GM18508 (cell line): Measurements from ENCODE around the gene SLC23A2.
A peak's percentile ranks its signal among the peaks of the same experiment; 100 is the strongest.

Experiments
- ATAC-seq: cut with Tn5 transposase; IDR thresholded peaks from one replicate; pipeline ENCODE4 v1.9.1; 2021; ENCODE audit warnings: moderate number of reproducible peaks; ENCODE audit not compliant: insufficient read depth, unreplicated experiment

The SLC23A2 gene

DNA sequence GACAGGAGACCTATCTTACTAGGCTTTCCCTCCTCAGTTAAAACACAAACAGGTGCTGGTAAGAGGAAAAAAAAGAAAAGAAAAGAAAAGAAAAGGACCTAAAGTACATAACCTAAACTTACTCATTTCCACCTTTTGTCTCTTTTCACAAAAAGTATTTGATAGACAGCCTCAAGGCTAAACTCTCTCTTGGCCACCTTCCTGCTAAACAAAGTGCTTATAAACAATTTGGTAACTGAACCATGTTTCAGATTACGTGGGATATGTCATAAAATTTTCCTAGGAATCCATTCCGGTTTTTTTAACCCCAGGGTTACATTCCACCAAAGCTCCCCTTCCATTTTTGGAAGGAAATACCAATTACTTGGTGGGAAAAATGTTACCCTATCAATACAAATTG is 170.6 kb downstream of the SLC23A2 start:
- no peak for ATAC-seq

DNA sequence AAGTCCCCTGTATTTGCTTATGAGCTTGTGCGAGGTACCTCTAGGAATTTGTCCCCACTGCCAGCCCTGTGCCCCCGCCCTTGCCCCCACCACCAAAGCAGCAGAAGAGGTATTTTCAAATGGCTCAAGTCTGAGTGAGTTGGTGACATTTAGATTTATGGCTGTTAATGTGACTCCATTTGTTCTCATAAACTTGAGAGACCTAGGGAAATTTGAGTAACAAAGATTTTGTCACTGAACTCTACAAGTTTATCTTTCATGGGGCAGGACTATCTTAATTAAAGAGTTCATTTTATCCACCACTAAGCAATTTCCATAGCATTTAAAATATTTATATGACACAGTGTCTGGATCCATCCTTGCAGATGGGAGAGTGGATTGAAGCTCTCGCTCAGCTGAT is 171.1 kb downstream of the SLC23A2 start:
- ATAC-seq = no peak

DNA sequence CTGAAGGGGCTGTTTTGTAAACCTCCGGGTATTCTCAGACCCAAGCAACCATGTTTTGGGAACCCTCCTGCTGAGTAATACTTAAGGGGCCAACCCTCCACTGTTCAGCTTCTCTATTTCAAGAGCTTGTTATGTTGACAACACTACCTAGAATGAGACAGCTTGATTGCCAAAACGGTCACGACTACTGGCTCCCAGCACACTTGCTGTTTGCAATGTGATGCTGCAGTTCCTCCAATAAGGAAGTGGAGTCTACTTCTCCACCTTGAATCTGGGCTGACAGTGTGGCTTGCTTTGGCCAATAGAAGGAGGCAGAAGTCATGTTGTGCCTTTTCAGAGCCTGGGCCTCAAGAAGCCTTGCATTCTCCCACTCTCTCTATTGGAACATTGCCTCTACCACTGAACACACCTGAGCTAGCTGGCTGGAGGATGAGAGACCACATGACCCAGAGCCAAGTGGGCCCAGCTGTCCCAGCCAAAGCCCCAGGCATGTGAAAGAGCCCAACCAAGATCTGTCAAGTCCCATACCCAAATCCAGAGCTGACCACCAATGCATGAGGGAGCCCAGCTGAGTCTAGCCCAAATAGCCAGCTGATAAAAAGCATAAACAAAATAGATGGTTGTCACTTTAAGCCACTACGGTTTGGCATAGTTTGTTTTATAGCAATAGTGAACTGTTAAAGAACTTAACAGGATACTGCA is 171.6 kb downstream of the SLC23A2 start:
- no peak for ATAC-seq

DNA sequence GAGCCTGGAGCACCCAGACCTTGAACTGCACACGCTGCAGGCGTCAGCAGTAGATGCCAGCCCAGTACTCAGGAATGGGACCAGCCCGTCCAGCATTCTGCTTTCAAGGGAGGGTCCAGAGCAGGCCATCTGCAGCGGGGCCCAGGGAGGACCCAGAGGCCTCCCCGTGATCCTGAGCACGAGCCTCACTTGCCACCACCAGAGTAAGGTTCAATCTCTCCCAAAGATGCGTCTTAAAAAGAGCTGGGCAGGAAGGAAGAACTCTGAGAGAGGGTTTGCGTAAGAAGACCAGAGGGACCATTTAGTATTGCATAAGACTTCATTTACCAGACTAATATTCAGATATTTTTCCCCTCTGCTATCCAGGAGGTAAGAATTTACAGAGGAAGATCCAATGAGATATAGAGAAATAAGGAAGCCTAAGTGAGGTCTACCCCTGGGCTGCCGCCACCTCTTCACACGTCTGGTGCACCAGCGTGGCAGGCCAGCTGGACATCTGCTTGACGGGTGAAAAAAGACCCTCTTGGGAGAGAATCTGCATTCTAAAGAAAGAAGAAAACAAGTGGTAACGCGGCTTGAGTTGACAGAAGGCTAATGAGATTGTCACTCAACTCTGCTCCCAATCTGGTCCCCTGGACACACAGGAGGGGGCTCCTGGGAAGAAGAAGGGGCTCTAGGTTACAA is 172.3 kb downstream of the SLC23A2 start:
- ATAC-seq = no peak

DNA sequence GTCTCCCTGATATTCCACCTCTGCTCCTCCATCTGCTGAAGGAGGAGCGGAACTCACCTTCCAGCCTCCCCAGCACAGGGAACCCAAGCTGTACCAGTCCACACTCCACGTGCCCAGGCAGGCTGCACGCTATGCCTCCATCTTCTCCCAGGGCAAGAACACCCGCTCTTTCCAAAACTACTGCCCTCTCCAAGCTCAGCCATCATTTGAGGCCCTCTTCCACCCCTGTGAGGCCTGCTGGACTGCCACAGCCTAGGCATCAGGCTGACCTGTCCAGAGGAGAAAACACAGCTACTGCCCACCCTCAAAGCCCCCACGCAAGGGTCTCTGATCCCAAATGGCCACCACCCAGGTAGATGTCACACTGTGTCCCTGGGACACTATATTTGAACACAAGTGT is 179.7 kb downstream of the SLC23A2 start:
- ATAC-seq = no peak

DNA sequence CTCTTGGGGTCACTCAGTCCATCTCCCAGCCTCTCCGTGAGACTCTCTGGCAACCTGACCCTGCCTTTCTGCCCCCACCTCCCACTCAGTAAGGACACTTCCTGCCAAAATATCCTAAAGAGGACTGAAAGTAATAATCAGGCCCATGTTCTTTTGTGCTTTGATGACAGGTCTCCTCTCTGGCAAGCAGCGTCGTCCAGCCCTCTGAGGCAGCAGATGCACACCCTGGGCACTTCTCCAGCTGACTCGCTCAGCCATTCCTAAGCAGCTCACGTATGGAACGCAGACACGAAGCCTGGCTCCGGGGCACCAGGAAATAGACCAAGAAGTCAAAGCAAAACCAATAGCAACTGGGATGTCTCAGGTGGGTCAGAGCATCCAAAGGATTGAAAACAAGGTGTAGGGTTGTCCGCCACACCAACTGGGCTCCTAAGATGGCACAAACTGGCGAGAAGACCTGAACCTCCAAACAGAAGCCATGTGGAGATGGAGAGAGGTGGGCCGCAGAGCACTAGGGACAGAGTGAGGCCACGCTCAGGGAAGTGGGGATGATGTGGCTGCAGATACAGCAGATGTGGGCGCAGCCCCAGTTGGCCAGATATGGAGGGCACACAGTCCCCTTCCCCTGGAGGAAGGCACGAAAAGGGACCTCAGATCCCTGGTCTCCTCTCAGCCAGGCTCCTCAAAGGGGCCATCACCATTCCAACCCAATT is 180.3 kb downstream of the SLC23A2 start:
- no peak for ATAC-seq

DNA sequence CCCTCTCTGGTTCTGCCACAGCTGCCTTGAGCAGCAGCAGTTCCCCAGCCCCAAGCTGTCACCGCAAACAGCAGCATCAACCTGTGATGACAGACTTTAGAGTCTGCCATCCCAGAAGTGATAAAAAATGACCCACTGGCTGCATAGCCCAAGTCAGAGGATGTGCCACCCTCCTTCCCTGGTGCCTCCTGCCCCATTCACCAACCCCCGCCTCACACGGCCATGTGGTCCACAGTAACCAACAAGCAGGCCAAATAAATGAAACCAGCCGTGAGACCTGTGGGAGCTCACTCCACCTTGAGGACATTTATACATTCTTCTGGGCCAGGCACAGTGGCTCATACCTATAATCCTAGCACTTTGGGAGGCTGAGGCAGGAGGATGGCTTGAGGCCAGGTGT is 181.4 kb downstream of the SLC23A2 start:
- no peak for ATAC-seq

DNA sequence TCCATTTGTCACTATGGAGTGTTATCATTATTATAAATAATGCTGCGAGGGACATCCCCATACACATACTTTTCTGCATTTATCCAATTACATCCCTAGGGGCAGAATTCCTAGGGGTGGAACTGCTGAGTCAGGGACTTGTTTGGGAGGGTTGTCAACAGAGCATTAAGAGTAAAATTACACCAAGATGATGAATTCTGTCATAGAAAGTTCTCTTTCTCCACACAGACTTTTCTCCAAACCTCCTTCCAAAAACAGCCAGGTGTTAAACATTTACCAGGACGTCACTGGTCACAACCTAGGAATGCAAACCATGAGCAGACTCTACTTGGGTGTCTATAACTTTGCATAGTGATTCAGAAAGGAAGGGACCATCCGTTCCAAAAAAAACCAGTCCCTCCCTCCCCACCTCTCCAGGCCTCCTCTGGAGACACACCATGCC is 184.1 kb downstream of the SLC23A2 start:
- no peak for ATAC-seq

DNA sequence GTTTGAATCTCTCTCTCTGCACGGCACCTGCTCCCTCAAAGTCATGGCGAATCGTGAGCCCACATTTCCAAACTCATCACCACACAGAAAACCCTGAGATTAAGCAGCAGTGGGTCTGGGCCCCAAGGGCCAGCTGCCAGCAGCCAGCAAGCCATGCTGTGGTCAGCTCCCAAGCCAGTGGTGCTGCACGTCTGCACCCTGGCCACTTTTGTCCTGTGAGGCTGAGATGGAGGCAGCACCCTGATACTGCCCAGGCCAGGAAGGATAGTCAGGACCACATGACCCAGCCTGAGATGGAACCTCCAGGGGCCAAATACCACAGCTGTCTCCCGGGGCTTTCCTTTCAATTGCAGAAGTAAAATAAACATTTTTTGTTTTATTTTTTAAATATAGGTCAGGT is 185.7 kb downstream of the SLC23A2 start:
- no peak for ATAC-seq

DNA sequence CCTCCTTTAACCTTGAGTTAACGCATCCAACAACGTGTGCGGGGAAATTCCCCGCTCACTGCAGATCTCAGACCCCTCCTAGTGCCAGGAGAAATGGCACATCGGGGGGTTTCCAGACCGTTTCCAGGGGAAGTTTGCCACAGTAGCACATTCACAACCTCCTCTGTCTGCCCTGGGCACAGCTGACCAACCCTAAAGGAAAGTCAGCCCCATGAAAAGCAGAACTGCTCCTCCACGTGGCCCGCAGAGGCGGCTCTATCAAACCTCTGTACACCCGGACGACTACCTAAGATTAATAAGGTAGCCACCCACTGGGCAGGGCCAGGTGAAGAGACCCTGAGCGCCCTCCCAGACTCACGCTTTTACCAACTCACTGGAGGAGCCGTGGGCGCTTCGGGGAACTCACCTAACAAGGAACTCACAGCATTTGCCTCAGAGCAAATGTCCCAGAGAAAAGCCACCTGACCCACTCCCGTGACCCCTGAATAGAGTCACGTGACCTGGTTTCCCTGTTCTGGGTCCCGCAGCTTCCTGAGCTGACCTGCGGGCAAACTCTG is 186.5 kb downstream of the SLC23A2 start:
- peak; percentile 32 for ATAC-seq

DNA sequence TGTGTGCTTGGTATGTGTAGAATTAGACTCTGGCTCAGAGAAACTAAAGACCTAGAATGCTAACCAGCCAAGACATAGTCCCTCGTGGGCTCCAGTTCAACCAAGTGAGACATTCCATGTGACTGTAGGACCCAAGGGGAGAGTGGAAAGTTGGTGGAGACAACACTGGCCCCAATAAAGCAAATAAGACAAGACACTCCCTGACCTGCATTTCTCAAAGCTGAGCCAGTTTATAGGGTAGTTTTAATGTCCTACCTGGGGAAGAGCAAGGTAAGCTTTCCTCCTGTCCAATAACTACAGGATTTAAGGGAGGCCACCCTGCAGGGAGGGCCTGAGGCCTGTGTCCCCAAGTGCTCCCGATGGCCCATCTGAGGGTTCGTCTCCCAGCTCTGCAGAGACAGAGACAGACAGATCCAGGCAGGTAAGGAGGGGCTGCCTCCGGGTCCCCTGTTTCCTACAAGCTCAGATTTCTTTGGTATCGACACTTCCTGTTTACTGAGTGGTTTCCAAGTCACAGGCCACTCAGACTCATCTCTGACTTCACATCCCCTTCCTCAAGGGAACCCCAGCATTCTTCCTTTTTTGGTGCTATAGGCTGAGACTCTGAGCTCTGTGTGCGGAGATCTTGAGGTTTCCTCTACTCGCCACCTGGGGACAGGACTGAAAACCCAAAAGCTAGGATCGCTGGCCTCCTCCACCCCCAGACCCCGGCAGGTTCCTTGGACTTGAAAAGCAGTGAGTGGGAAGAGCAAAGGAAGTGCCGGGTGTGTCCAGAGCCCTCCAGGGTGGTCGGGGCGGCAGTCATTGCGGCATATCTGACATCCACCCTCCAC is 187.2 kb downstream of the SLC23A2 start:
- ATAC-seq = peak; percentile 34

DNA sequence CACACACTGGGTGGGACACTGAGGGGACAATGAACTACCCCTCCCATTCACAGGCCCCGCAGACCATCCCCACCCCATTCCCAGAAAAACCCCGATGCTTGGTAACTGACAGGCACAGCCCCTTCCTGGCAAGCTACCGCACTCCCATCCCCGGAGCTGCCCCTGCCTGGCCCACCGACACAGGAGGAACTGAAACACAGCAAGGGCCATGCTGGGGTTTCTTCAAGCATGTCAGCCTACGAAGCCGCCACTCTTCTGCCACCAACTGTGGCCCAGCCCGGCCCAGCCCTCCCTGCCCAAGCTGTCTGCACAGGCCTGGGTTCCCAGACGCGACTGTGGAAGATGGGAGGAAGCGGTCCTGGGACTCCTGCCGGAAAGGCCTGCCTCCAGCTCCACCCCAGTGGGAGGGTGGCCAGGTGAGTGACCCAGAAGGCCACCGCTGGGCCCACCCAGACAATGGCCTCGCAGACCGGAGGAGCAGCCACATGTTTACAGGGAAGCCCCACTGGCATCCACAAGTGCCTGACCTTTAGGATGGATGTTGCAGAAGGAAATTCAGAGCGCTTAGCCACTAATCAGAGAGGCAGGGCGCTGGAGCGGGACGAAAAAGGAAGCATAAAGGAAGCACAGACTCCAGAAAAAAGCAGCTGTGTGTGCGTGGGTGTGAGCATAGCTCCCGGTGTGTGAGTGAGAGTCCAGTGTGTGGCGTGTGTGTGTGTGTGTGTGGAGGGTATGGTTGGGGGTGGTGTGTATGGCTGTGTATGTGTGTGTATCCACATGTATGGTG is 188.0 kb downstream of the SLC23A2 start:
- no peak for ATAC-seq

DNA sequence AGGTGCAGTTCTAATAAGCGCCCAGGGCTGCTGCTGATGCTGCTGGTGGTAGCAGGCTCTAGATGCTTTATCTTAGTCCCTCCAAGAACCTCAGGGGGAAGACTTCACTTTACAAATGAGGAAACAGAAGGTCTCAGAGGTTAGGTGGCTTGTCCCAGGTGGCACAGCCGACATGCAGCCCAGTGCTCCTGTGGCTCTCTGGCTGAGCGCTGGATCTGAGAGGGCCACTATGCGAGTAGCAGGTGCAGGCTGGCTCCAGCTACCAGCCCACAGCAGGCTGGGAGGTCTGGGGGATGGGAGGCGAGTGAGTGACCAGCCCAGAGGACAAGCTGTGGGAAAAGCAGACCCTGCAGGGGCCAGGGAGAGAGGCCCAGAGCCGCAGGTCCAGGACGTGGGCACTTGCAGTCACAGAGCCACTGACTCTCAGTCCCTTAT is 188.7 kb downstream of the SLC23A2 start:
- ATAC-seq = no peak

DNA sequence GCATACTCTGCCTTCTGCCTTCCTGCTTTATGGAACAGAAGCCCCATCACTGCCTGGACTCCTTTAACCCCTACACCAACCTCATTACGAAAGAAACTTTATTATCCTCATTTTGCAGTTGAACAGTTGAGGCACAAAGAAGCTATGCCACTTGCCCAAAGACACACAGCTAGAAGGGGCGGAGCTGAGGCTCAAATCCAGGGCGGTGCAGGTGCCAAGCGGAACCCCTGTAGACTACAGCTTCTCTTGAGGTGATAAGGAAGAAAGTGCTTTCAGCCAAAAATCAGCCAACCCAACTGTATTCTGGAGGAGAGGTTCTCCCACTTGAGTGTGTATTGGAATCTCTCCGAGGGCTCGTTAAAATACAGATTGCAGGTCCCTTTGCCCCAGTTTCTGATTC is 189.1 kb downstream of the SLC23A2 start:
- ATAC-seq = no peak

DNA sequence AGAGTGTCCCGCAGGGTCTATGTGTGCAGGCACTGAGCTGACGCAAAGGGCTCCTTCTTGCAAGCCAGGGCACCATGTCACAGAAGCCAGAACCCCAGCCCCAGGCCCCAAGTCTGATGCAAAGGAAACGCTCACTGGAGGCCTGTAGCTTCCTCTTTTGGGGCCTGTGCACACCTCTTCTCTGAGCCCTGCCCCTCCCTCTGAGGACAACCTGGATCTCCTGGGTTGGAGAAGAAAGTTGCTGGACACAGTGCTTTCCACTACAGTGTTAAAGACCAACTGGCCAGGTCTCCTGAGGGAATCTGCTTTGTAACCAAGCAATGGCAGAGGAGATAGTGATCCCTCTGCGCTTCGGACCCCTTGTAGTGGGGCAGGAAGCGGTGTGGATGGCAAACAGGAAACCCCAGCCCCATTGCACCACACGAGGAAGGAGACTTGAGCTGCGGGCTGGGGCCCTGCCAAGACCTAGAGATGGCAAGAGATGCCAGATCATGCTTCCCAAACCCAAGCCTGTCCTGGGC is 189.6 kb downstream of the SLC23A2 start:
- ATAC-seq = no peak

DNA sequence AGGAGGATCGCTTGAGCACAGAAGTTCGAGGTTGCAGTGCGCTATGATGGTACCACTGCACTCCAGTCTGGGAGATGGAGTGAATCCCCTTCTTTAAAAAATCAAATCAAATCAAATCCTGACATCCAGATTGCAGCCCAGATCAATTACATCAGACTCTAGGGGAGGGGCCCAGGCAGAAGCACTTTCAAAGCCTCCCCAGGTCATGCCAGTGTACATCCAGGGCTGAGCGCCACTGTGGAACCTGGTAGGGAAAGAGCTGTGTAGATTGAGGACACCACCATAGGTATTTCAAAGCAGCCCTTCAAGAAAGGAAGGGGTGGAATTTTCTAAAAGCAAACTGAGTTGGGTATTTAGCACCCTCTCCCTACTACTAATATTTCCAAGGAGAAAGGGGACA is 190.1 kb downstream of the SLC23A2 start:
- no peak for ATAC-seq

DNA sequence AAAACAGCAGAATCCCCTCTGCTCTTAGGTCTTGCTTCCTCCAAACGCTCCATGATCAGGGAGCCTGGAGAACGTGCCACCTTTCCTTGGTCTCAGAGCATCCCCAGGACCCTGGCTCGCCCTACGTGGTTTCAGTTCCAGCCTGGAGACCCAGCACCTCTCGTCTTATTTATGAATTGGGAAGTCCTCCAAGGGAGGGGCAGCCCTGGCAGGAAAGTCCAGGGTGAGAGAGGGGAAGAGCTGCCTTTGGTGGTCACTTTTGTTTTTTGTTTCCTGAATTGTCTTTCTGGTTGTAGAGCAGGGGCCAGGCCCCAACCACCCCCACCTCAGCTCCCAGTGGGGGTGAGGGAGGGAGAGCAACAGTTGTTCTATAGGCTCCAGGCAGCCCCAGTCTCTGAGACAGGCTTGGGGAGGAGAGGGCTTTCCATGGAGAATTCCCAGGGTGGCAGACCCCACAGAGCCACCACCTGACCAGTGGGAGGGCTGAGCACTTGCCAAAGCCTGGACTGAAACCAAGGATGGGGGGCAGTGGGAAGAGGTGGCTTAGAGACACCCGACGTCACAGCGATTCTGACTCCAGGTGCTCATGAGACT is 190.8 kb downstream of the SLC23A2 start:
- no peak for ATAC-seq

DNA sequence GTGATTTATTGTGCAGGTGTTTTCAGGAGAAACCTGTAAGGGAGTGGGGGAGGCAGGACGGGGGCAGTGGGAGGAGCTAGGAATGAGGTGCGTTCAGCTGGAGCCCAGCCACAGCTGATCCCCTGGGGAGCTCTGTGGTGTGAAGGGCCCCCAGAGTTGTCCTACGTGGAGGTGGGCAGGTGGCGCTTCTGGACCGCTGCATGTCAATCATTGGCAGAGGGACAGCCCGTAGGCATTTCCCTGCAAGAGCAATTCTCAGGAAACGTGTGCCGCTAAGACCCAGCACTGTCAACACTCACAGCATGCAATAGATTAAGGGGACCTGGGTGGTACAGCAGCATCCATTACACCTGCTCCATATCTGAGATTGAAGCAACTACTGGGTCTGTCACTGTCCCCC is 191.6 kb downstream of the SLC23A2 start:
- ATAC-seq = no peak

DNA sequence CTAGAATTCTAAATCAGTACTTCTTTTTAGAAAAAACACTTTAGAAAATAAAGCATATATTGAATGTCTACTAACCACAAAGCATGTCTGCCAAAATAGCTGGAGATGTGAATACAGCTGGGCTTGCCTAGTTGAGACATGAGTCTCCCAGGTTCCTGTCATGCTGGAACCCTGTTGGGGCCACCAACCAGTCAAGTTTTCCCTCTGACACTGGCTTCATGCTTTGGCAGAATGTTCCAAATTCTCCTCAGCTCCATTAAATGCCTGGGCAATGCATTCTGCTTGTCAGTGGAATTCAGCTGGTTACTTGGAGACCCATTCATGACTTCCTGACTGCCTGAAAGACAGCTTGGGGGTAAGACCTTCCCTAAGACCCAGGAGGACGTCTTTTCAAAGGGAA is 192.4 kb downstream of the SLC23A2 start:
- ATAC-seq = no peak
